GM21515 (cell line): ENCODE data around the gene GDI2.
"Not testable (repeated sequence)": the region's sequence is repeated elsewhere in the genome, so short reads cannot be mapped to it uniquely, and the experiment has no call there.

ENCODE experiments used
- ATAC-seq: cut with Tn5 transposase; IDR thresholded peaks from one replicate; pipeline ENCODE4 v1.9.1; 2021; ENCODE audit not compliant: unreplicated experiment

The GDI2 gene

GRCh38 chr10:5788969-5789368 is 24.3 kb downstream of the GDI2 start:
- ATAC-seq, result no peak

DNA sequence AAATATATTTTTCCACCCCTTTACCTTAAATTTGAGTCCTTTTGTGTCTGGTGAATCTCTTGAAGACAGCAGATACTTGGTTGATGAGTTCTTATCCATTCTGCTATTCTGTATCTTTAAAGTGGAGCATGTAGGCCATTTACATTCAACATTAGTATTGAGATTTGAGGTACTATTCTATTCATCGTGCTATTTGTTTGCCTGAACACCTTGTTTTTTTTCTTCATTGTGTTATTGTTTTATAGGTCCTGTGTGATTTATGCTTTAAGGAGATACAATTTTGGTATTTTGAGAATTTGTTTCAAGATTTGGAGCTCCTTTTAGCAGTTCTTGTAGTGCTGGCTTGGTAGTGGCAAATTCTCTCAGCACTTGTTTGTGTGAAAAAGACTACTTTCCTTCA is 29.9 kb downstream of the GDI2 start:
- ATAC-seq, result no peak

- ATAC-seq, result no peak
Measured at GRCh38 chr10:5782174-5782573, 31.1 kb downstream of the GDI2 start.

GRCh38 chr10:5779730-5780129 is 33.5 kb downstream of the GDI2 start:
- no peak for ATAC-seq

DNA sequence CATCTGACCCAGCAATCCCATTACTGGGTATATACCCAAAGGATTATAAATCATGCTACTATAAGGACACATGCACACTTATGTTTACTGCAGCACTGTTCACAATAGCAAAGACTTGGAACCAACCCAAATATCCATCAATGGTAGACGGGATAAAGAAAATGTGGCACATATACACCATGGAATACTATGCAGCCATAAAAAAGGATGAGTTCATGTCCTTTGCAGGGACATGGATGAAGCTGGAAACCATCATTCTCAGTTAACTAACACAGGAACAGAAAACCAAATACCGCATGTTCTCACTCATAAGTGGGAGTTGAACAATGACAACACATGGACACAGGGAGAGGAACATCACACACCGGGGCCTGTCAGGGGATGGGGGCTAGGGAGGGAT is 35.5 kb downstream of the GDI2 start:
- not testable (repeated sequence) for ATAC-seq

- no peak for ATAC-seq
Measured at GRCh38 chr10:5776881-5777197, 36.4 kb downstream of the GDI2 start.

DNA sequence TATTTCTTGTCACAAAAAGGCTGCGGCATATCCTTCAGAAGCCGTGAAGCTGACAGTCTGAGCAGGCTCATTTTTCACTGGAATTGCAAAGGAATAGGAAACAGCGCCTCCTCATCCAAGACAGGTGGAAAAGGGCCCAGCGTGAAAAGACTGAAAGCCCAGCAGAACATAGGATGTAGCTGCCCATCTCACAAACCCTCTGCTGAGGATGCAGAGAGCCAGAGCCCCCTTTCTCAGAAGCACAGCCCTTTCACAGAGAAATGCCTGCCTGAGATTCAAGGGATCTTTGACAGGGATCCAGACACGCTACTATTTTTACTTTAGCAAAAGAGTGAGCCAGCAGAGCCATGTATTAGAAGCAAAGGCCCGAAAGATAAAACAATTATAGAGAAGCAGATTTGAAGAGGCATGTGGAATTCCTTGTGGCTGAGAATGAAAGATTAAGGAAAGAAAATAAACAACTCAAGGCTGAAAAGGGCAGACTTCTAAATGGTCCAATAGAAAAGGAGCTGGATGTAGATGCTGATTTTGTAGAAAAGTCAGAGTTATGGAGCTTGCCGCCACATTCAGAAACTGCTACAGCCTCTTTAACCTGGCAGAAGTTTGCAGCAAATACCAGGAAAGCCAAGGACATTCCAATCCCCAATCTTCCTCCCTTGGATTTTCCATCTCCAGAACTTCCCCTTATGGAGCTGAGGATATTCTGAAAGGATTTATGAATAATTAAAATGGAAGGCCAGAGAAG is 36.9 kb downstream of the GDI2 start:
- ATAC-seq, result no peak

DNA sequence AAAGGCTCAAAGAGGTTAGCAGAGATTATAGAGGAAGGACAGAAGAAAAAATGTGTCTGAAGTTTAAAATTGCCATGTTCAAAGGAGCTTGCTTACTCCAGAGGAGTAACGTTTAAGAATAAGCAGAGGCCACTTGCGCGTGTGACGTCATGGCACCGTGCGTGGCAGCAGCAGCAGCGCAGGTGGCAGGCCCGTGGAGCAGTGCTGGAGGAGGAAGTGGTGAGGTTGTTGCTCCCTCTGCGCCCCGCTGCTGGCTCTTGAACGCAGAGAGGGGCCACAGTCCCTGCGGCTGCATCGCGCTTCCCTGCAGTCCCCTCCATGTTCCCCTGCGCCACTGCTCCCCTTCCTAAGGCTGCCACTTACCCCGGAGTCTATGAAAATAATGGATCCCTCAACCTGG is 37.5 kb downstream of the GDI2 start:
- ATAC-seq, result no peak

- ATAC-seq, result no peak
Measured at GRCh38 chr10:5774987-5775620, 38.1 kb downstream of the GDI2 start.

DNA sequence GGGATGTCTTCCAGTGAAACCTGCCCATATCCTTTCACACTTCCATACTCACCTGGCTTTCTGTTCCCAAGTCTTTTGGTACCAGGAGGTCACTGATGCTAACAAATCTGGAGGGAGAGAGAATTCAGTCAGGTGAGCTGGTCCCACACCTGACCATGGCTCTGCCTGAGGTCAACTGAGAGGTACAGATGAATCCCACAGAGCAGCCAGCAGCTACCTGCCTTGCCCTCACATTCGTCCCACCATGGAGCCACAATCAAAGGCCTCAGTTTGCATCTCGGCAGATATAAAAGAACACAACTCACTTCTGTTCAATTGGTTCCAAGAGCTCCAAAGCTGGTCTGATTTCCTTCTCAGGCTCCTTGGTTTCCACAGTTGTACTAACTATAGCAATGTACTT is 47.0 kb downstream of the GDI2 start:
- no peak for ATAC-seq

- ATAC-seq, result no peak
Measured at GRCh38 chr10:5765617-5766016, 47.6 kb downstream of the GDI2 start.

DNA sequence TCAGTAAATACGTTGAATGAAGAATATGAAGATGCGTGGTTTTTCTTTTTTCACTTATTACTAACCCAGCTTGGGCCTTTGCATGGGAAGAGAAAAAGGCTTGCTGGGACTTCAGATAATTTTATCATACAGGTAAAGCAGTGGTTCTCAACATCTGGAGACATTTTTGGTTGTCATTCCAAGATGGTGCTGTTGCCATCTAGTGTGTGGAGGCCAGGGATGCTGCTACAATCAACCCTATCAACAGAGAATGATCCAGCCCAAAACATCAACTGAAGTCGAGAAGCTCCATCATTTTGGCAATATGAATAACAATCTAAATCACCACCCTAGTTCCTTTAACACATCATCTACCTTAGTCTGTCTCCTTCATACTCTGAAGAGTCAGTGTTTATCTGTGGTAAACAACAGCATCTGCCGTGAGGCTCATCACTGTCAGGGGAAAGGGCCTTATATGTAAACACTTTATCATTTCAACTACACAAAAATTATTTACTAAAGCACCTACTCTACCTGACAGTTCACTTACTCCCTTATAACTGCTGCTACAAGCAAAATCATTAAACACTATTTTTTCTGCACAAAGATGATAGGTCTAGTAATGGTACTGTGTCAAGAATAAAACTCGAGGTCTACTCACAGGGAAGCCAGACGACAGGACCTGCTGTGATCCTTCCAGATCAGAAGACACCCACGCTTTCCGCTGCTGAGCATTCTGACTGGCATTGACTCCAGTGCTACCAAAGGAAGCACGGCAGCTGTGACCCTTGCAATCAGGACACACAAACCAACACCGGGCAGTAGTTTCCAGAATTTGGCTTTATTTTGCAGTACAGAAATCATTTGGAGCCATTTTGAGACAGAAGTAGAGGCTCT is 48.6 kb downstream of the GDI2 start:
- no peak for ATAC-seq

DNA sequence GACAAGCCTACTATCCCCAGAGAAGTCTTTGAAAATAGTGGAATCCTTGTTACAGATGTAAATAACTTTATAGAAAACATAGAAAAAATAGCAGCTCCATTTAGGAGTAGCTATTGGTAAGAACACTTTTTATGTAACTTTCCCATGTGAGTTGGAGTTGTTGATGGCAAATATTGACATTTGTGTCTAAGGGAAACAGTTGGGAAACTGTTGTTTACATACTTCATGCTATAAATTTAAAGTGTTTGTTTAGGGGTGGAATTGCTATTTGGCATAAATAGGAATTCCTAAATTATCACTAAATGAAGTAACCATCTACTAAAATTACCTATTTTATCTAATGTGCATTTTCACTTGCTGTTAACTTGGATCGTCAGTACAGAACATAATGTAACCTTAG is 50.7 kb downstream of the GDI2 start:
- no peak for ATAC-seq

DNA sequence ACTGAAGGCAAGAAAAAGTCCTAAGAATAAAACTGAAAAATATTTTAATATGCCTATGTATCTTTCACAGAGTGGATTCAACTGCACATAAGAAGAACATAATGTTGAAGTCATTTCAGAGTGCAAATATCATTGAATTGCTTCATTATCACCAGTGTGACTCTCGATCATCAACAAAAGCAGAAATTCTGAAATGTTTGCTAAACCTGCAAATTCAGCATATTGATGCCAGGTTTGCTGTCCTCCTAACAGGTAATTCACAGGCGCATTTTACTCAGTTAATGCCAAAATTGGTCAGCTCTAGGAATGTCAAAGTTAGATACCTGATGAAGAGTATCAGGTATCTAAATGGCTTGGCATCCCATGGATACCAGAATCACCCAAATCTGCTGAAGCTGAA is 52.0 kb downstream of the GDI2 start:
- ATAC-seq, result no peak

DNA sequence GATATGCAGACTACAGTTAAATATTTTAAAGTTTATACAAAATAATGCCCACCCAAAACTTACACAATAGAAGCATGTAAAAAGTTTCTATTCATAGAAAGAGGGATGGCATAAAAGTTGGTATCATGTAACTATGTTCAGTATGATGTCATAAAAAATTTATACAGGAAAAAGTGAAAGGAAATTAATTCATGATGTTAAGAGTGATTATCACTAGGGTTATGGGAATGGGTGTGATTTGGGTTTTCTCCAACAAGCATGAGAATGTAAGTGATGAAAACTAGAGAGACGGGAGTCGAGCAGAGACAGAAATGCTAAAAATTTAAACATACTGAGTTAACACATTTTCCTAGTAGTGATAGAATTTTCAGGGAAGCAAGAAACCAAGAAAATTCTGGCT is 52.7 kb downstream of the GDI2 start:
- ATAC-seq, result no peak

- no peak for ATAC-seq
Measured at GRCh38 chr10:5758927-5759326, 54.3 kb downstream of the GDI2 start.

GRCh38 chr10:5757766-5758517 is 55.3 kb downstream of the GDI2 start:
- ATAC-seq, result no peak

- no peak for ATAC-seq
Measured at GRCh38 chr10:5752301-5752871, 60.8 kb downstream of the GDI2 start.

DNA sequence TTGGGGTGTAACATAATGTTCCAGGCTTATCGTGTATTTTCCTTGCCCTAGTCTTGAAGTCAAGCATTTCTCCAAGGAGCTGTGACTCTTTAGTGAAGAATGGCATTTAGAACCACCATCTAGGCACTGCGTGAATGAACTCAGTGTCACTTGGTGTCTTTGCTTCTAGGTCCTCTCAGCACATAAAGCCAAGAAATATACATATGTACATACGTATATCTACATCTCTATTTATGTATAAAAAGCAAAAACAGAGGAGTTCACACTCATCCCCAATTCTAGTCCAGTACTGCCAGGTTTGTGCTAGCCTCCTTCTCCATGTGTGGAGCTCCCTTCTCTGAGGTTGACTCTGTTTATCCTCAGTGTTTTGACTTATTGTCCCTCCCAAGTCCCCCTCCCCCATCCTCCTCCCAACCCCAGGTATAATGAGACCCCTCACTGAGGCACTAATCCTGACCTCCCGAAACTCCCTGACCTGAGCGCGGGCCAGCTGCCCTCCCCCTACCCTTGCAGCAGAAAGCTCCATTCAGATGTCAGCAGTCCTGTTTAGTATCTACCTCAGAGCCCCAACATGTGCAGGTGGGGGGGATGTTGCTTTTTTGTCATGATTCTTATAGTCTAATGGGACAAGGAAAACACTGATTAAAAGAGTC is 61.5 kb downstream of the GDI2 start:
- ATAC-seq, result no peak

DNA sequence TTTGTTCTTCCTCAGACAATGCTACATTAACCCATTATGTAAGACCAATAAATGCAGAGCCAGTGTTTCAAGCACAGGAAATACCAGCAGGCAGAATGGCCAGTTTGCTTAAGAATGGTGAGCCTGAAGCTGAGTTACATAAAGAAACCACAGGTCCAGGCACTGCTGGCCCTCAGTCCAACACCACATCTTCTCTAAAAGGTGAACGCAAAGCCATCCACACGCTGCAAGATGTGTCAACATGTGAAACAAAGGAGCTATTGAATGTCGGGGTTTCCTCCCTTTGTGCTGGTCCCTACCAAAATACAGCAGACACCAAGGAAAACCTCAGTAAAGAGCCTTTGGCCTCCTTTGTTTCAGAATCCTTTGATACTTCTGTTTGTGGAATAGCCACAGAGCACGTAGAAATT is 64.8 kb downstream of the GDI2 start:
- ATAC-seq, result no peak

GRCh38 chr10:5746197-5746596 is 67.0 kb downstream of the GDI2 start:
- no peak for ATAC-seq
